NOMO-1 (cell line): ENCODE data around the gene DOC2B.
A peak's percentile ranks its signal among the peaks of the same experiment; 100 is the strongest.
"Not testable (repeated sequence)": the region's sequence is repeated elsewhere in the genome, so short reads cannot be mapped to it uniquely, and the experiment has no call there.

ENCODE experiments used
- DNase-seq, 2 experiments: peaks; one replicate each; lab custom pipeline; 2025; ENCODE audit not compliant: unreplicated experiment in 2 of 2; lab: John Stamatoyannopoulos, UW

Gene DOC2B

GRCh38 chr17:181245-182049 is at the start of gene DOC2B:
TSS of gene DOC2B (minus strand) at chr17:181650. CDS start at chr17:181479, 171 bp downstream.
- DNase-seq, result no peak

GRCh38 chr17:230395-230770 is 48.9 kb upstream of the DOC2B start:
- no peak for DNase-seq

GRCh38 chr17:229709-230394 is 48.4 kb upstream of the DOC2B start:
- DNase-seq, result no peak

GRCh38 chr17:228951-229708 is 47.7 kb upstream of the DOC2B start:
- DNase-seq, result no peak

- no peak for DNase-seq
Measured at GRCh38 chr17:227946-228615, 46.6 kb upstream of the DOC2B start.

GRCh38 chr17:227078-227945 is 45.9 kb upstream of the DOC2B start:
- no peak for DNase-seq

- no peak for DNase-seq
Measured at GRCh38 chr17:226108-227077, 44.9 kb upstream of the DOC2B start.

- no peak for DNase-seq
Measured at GRCh38 chr17:225551-225950, 44.1 kb upstream of the DOC2B start.

- not testable (repeated sequence) for DNase-seq
Measured at GRCh38 chr17:224576-224975, 43.1 kb upstream of the DOC2B start.

GRCh38 chr17:223723-224471 is 42.4 kb upstream of the DOC2B start:
- DNase-seq, result no peak

GRCh38 chr17:222172-222571 is 40.7 kb upstream of the DOC2B start:
- no peak for DNase-seq

GRCh38 chr17:219696-220095 is 38.2 kb upstream of the DOC2B start:
- no peak for DNase-seq

- no peak for DNase-seq
Measured at GRCh38 chr17:218432-219110, 37.1 kb upstream of the DOC2B start.

GRCh38 chr17:216625-217024 is 35.2 kb upstream of the DOC2B start:
- no peak for DNase-seq

GRCh38 chr17:215563-216478 is 34.4 kb upstream of the DOC2B start:
- peak; percentile 8 to 39 for DNase-seq

- DNase-seq, result no peak
Measured at GRCh38 chr17:214881-215331, 33.5 kb upstream of the DOC2B start.
